ENCODE data around the gene DNAAF9.

Gene DNAAF9

GRCh38 chr20:3360752-3361151 lies 46.7 kb downstream of the DNAAF9 start:
- Histone ChIP-seq H3K9me3 (ENCODE audit: insufficient read depth, low read length) (no peaks in the 10 kb centered on the region), H3K27ac (ENCODE audit: low read depth, low read length) (no peak overlapping the region), H2AFZ (ENCODE audit: low read depth, low read length, severe bottlenecking) (no peak overlapping the region), H3K9ac (ENCODE audit: low read length) (no peak overlapping the region), H3K4me3 (ENCODE audit: insufficient read depth, low read length, poor library complexity, severe bottlenecking) (no peak overlapping the region), H3K4me2 (ENCODE audit: low read depth, low read length, poor library complexity, severe bottlenecking) (no peak overlapping the region), H3K9me2 (replicated peaks; ENCODE audit: insufficient read depth, low read length) (no peaks in the 10 kb centered on the region), H3K36me3 (ENCODE audit: low read length) (no peaks in the 10 kb centered on the region), H3F3A (ENCODE audit: insufficient read depth) (no peaks in the 10 kb centered on the region), H3K79me2 (ENCODE audit: insufficient read depth, low read length) (no peaks in the 10 kb centered on the region), H4K20me1 (ENCODE audit: low read depth, low read length) (no peaks in the 10 kb centered on the region), H3K27me3 (ENCODE audit: low read length) (no peaks in the 10 kb centered on the region)
- no peak for TF ChIP-seq EZH2phosphoT487 (conservative IDR thresholded peaks at IDR 0.05; ENCODE audit: low read length)
- no peak for TF ChIP-seq CTCF (IDR thresholded peaks at IDR 0.05; ENCODE audit: insufficient read depth, low read length, poor library complexity, severe bottlenecking)

GRCh38 chr20:3358676-3359340 lies 48.7 kb downstream of the DNAAF9 start:
- H3K4me3 ChIP-seq (ENCODE audit: insufficient read depth, low read length, poor library complexity, severe bottlenecking): no peak overlapping the region
- no peak overlapping the region for H2AFZ ChIP-seq (ENCODE audit: low read depth, low read length, severe bottlenecking)
- no peak overlapping the region for H3K27ac ChIP-seq (ENCODE audit: low read depth, low read length)
- no peak overlapping the region for H3K4me2 ChIP-seq (ENCODE audit: low read depth, low read length, poor library complexity, severe bottlenecking)
- H3K9ac ChIP-seq (ENCODE audit: low read length): no peak overlapping the region
- TF ChIP-seq CTCF (IDR thresholded peaks at IDR 0.05; ENCODE audit: insufficient read depth, low read length, poor library complexity, severe bottlenecking) (no peak), EZH2phosphoT487 (conservative IDR thresholded peaks at IDR 0.05; ENCODE audit: low read length) (no peak)
- H3K36me3 ChIP-seq (ENCODE audit: low read length): no peaks in the 10 kb centered on the region
- H4K20me1 ChIP-seq (ENCODE audit: low read depth, low read length): no peaks in the 10 kb centered on the region
- H3K79me2 ChIP-seq (ENCODE audit: insufficient read depth, low read length): no peaks in the 10 kb centered on the region
- no peaks in the 10 kb centered on the region for H3F3A ChIP-seq (ENCODE audit: insufficient read depth)
- H3K9me3 ChIP-seq (ENCODE audit: insufficient read depth, low read length): no peaks in the 10 kb centered on the region
- H3K27me3 ChIP-seq (ENCODE audit: low read length): no peaks in the 10 kb centered on the region
- H3K9me2 ChIP-seq (replicated peaks; ENCODE audit: insufficient read depth, low read length): no peaks in the 10 kb centered on the region
